ENCODE data around the gene RNF44. TPM values are rescaled to one million over a fixed set of nuclear protein-coding genes. Genes with fewer than 3 reads are reported as not detected.
A peak's percentile ranks its signal among the peaks of the same experiment; 100 is the strongest.

The RNF44 gene
- total RNA-seq, 1 experiment from 2014 or later = 113 TPM

DNA sequence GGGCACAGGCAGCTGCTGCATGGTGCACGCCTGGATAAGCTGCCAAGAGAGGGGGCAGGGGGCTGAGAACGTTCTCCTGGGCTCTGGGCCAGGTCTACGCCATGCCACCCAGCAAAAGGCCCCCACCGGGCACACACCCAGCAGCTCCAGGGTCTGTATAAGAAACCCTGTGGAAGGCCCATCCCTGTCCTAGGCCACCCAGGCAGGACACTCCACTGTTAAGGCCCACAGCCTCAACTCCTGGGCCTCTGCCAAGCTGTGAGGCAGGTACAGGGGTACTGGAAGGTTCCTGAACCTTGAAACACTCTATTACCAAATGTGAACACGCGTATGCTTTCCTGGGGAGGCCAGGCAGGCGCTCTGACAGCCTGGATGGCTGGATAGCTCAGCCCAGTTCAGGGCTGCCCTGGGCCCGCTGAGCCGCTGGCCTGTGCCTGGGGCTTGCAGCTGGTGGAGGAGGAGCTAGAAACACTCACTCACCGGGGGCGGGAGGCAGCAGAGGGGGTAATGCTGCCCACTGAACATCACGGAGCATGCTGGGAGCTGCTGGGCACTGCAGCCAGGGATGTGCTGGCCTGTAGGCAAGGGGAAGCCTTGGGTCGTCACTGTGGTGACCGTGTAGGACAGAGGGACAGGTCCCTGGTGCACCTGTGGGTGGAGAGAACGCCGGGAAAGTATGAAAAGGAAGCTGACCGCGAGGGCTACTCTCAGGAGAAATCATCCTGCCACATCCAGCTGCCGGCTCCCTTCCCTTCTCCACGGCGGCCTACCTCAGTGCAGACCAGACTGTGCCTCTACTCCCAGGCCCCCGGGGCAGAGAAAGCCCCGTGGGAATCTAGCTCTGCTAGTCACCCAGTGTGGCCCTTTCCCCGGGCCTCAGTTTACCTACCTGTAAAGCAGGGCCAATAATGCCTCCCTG, 6.0 kb downstream of the RNF44 start:
- ATAC-seq (peak; percentile 26; the same call in 1 of the 2 replicates), DNase-seq (ENCODE audit: low read depth, low spot score) (no peak)
- H3K4me3 ChIP-seq (ENCODE audit: low read depth in 2 of 2, low read length in 2 of 2) = no peak overlapping the region
- in situ Hi-C loops (cut with HindIII; ENCODE audit: low pct_unique_long_range_greater_than_20kb, low sequenced_read_pairs) = no loop called here
- intact Hi-C loops (cut with micrococcal nuclease; ENCODE audit: unreplicated experiment) = no loop called here
- H3K4me1 ChIP-seq (ENCODE audit: control insufficient read depth, insufficient read depth, low read length) = peaks cover 45% of the 10 kb centered on the region
- H3K27ac ChIP-seq (ENCODE audit: low read length) = peak overlapping the region; percentile 39; the same call in 1 of the 2 replicates
- POLR2A ChIA-PET = interaction anchor here (0.5 kb wide), 1 partner anchor 174 kb away, joined by 3 read pairs; no protein-coding TSS in a partner anchor
- no peaks in the 10 kb centered on the region for H3K9me3 ChIP-seq (ENCODE audit: control insufficient read depth, insufficient read depth, low read depth, low read length)
- CTCF ChIA-PET = interaction anchor here (0.9 to 1.0 kb wide), 2 partner anchors 11 to 12 kb away, joined by 5 to 13 read pairs; no protein-coding TSS in a partner anchor
- TF ChIP-seq SIN3A (IDR thresholded peaks at IDR 0.05; ENCODE audit: borderline replicate concordance, insufficient read depth, low read depth, low read length) (no peak), POLR2AphosphoS5 (IDR thresholded peaks at IDR 0.05; ENCODE audit: low read depth, low read length) (no peak), TCF7L2 (IDR thresholded peaks at IDR 0.05; ENCODE audit: low read depth, low read length) (no peak)
- TF ChIP-seq, protein P1, sequence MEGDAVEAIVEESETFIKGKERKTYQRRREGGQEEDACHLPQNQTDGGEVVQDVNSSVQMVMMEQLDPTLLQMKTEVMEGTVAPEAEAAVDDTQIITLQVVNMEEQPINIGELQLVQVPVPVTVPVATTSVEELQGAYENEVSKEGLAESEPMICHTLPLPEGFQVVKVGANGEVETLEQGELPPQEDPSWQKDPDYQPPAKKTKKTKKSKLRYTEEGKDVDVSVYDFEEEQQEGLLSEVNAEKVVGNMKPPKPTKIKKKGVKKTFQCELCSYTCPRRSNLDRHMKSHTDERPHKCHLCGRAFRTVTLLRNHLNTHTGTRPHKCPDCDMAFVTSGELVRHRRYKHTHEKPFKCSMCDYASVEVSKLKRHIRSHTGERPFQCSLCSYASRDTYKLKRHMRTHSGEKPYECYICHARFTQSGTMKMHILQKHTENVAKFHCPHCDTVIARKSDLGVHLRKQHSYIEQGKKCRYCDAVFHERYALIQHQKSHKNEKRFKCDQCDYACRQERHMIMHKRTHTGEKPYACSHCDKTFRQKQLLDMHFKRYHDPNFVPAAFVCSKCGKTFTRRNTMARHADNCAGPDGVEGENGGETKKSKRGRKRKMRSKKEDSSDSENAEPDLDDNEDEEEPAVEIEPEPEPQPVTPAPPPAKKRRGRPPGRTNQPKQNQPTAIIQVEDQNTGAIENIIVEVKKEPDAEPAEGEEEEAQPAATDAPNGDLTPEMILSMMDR (IDR thresholded peaks at IDR 0.05) = no peak
- TF ChIP-seq, protein P2, sequence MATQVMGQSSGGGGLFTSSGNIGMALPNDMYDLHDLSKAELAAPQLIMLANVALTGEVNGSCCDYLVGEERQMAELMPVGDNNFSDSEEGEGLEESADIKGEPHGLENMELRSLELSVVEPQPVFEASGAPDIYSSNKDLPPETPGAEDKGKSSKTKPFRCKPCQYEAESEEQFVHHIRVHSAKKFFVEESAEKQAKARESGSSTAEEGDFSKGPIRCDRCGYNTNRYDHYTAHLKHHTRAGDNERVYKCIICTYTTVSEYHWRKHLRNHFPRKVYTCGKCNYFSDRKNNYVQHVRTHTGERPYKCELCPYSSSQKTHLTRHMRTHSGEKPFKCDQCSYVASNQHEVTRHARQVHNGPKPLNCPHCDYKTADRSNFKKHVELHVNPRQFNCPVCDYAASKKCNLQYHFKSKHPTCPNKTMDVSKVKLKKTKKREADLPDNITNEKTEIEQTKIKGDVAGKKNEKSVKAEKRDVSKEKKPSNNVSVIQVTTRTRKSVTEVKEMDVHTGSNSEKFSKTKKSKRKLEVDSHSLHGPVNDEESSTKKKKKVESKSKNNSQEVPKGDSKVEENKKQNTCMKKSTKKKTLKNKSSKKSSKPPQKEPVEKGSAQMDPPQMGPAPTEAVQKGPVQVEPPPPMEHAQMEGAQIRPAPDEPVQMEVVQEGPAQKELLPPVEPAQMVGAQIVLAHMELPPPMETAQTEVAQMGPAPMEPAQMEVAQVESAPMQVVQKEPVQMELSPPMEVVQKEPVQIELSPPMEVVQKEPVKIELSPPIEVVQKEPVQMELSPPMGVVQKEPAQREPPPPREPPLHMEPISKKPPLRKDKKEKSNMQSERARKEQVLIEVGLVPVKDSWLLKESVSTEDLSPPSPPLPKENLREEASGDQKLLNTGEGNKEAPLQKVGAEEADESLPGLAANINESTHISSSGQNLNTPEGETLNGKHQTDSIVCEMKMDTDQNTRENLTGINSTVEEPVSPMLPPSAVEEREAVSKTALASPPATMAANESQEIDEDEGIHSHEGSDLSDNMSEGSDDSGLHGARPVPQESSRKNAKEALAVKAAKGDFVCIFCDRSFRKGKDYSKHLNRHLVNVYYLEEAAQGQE (IDR thresholded peaks at IDR 0.05; ENCODE audit: insufficient read depth in 1 of 2, low read depth in 2 of 2, low read length in 1 of 2) = no peak
- H3K36me3 ChIP-seq (ENCODE audit: control insufficient read depth, insufficient read depth, low read length) = peaks cover 4% of the 10 kb centered on the region; the same call in 1 of the 2 replicates
- BruUV-seq (replicated peaks) = no TSS peak
- no peaks in the 10 kb centered on the region for H3K27me3 ChIP-seq (ENCODE audit: control insufficient read depth, insufficient read depth, low read length)

DNA sequence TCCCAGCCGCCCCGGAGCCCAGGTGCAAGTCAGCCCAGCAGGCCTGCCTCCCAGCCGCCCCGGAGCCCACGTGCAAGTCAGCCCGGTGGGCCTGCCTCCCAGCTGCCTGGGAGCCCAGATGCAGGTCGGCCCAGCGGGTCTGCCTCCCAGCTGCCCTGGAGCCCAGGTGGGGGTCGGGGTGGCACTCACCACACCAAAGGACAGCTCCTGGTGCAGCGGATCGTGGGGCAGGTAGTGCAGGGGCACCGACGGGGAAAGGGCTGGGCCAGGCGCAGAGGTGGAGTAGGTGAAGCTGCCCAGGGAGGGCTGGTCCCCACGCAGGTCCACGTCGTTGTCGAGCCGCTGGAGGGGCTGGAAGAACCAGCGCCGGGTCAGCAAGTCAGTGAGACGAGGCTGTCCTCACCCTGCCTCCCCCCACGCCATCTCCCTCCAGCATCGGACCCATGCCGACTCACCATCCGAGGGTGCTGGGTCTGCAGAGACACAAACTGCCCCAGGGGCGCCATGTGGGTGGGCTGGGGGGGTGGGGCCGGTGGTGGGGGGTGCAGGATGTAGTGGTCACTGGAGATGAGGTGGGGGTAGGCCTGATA, 6.7 kb downstream of the RNF44 start:
- no peaks in the 10 kb centered on the region for H3K27me3 ChIP-seq (ENCODE audit: control insufficient read depth, insufficient read depth, low read length)
- intact Hi-C loops (cut with micrococcal nuclease; ENCODE audit: unreplicated experiment) (no loop called here), in situ Hi-C loops (cut with HindIII; ENCODE audit: low pct_unique_long_range_greater_than_20kb, low sequenced_read_pairs) (no loop called here)
- peaks cover 4% of the 10 kb centered on the region; the same call in 1 of the 2 replicates for H3K36me3 ChIP-seq (ENCODE audit: control insufficient read depth, insufficient read depth, low read length)
- DNase-seq (ENCODE audit: low read depth, low spot score) (no peak), ATAC-seq (no peak)
- CTCF ChIA-PET = interaction anchor here (0.9 kb wide), 1 partner anchor 12 kb away, joined by 13 read pairs; no protein-coding TSS in a partner anchor
- H3K9me3 ChIP-seq (ENCODE audit: control insufficient read depth, insufficient read depth, low read depth, low read length) = no peaks in the 10 kb centered on the region
- BruUV-seq (replicated peaks) = no TSS peak
- no peak overlapping the region for H3K27ac ChIP-seq (ENCODE audit: low read length)
- no peak overlapping the region for H3K4me3 ChIP-seq (ENCODE audit: low read depth in 2 of 2, low read length in 2 of 2)
- POLR2A ChIA-PET = interaction anchor here (0.5 kb wide), 1 partner anchor 174 kb away, joined by 3 read pairs; no protein-coding TSS in a partner anchor
- H3K4me1 ChIP-seq (ENCODE audit: control insufficient read depth, insufficient read depth, low read length) = peaks cover 43% of the 10 kb centered on the region
- TF ChIP-seq TCF7L2 (IDR thresholded peaks at IDR 0.05; ENCODE audit: low read depth, low read length) (no peak), POLR2AphosphoS5 (IDR thresholded peaks at IDR 0.05; ENCODE audit: low read depth, low read length) (no peak), SIN3A (IDR thresholded peaks at IDR 0.05; ENCODE audit: borderline replicate concordance, insufficient read depth, low read depth, low read length) (no peak)
- TF ChIP-seq, protein P1 (IDR thresholded peaks at IDR 0.05) = no peak
- TF ChIP-seq, protein P2 (IDR thresholded peaks at IDR 0.05; ENCODE audit: insufficient read depth in 1 of 2, low read depth in 2 of 2, low read length in 1 of 2) = no peak
